ENCODE results near the gene TCL1A.

GRCh38 chr14:95659990-95660385, 53.9 kb downstream of the TCL1A start:
- TF ChIP-seq CTCF (IDR thresholded peaks at IDR 0.05) (no peak), POLR2AphosphoS5 (IDR thresholded peaks at IDR 0.05; ENCODE audit: insufficient read depth in 1 of 2, low read depth in 1 of 2) (no peak)

Data from vagina (tissue), 2 donors.